ENCODE measurements around the gene TRIM41.

- TF ChIP-seq YY1 (IDR thresholded peaks at IDR 0.05; ENCODE audit: insufficient read depth, insufficient read length) (no peak), ZNF274 (IDR thresholded peaks at IDR 0.05; ENCODE audit: low read depth, low read length) (no peak)
These were observed 41.2 kb upstream of the TRIM41 start for GRCh38 chr5:181181650-181182565.
